ENCODE measurements around the gene SLC39A12. TPM values are rescaled to one million over a fixed set of nuclear protein-coding genes. Genes with fewer than 3 reads are reported as not detected.

Gene SLC39A12
- total and polyA plus RNA-seq, 10 of the 15 experiments (the other 5 are each of a cell fraction or from before 2014, with no cell fraction given) = 0.47 to 1.5 (median 0.68) TPM; not detected in 1

- no peak for ATAC-seq
- SMC1A ChIA-PET (ENCODE audit: uncharacterized antibody, unreplicated experiment) = no interaction called here
Measured at GRCh38 chr10:18068401-18068800, 116.7 kb downstream of the SLC39A12 start.

More at GRCh38 chr10:18068401-18068800, 116.7 kb downstream of the SLC39A12 start:
- Histone ChIP-seq H3K36me3 (ENCODE audit: control insufficient read depth in 2 of 2, insufficient read depth in 2 of 2, low read length in 1 of 2) (no peaks in the 10 kb centered on the region), H3K9me3 (replicated peaks; ENCODE audit: control insufficient read depth, insufficient read depth, low read length) (no peaks in the 10 kb centered on the region), H4K20me1 (ENCODE audit: control insufficient read depth, insufficient read depth) (no peaks in the 10 kb centered on the region), H3K79me2 (ENCODE audit: control insufficient read depth, insufficient read depth, low read length) (no peaks in the 10 kb centered on the region), H3K4me1 (ENCODE audit: control insufficient read depth, insufficient read depth, low read length) (no peaks in the 10 kb centered on the region), H3K27me3 (replicated peaks in 1 of 2; ENCODE audit: control insufficient read depth in 2 of 2, insufficient read depth in 2 of 2, low read length in 1 of 2) (no peaks in the 10 kb centered on the region), H2AFZ (ENCODE audit: control insufficient read depth, low read depth, low read length) (no peak overlapping the region), H3K4me2 (ENCODE audit: control insufficient read depth, insufficient read depth) (no peak overlapping the region), H3K4me3 (no peak overlapping the region), H3K9ac (ENCODE audit: control insufficient read depth, insufficient read depth, low read length) (no peak overlapping the region), H3K27ac (ENCODE audit: control insufficient read depth, insufficient read depth) (no peak overlapping the region)
- intact Hi-C loops (cut with micrococcal nuclease; ENCODE audit: unreplicated experiment) (no loop called here), in situ Hi-C loops (cut with MboI) (no loop called here)
- ChIA-PET POLR2A (interaction anchor here (0.5 kb wide), 1 partner anchor 1200 kb away, joined by 3 read pairs; no protein-coding TSS in a partner anchor), CTCF (no interaction called here), RAD21 (ENCODE audit: unreplicated experiment) (no interaction called here)
- DNase-seq (ENCODE audit: low read depth, low spot score) = no peak
- FAIRE-seq = no peak
- 14% methylated on average over 4 of the region's 4 CpGs for WGBS (ENCODE audit: insufficient coverage, insufficient replicate concordance, low lambda C conversion rate, missing lambda C conversion rate)
- TF ChIP-seq NR2C1 (IDR thresholded peaks at IDR 0.05) (no peak), ATF7 (IDR thresholded peaks at IDR 0.05; ENCODE audit: low read depth) (no peak), E2F4 (IDR thresholded peaks at IDR 0.05; ENCODE audit: low read depth, low read length) (no peak), POLR2A (IDR thresholded peaks at IDR 0.05; ENCODE audit: low read depth, low read length) (no peak), PKNOX1 (IDR thresholded peaks at IDR 0.05) (no peak), POLR2AphosphoS2 (IDR thresholded peaks at IDR 0.05; ENCODE audit: low read depth, low read length) (no peak), CBX3 (IDR thresholded peaks at IDR 0.05; ENCODE audit: borderline replicate concordance, low read depth) (no peak), MEF2A (IDR thresholded peaks at IDR 0.05; ENCODE audit: insufficient read depth, low read depth, low read length) (no peak), RCOR1 (conservative IDR thresholded peaks at IDR 0.05; ENCODE audit: low read depth, low read length) (no peak), JUND (IDR thresholded peaks at IDR 0.05; ENCODE audit: low read depth, low read length) (no peak), EZH2 (IDR thresholded peaks at IDR 0.05; ENCODE audit: borderline replicate concordance, control insufficient read depth, low read depth, low read length) (no peak), ZSCAN29 (IDR thresholded peaks at IDR 0.05) (no peak), STAT1 (conservative IDR thresholded peaks at IDR 0.05) (no peak)
- no TSS peak for BruUV-seq (replicated peaks)
